ENCODE results near the gene PARVA.
A peak's percentile ranks its signal among the peaks of the same experiment; 100 is the strongest.

The PARVA gene

DNA sequence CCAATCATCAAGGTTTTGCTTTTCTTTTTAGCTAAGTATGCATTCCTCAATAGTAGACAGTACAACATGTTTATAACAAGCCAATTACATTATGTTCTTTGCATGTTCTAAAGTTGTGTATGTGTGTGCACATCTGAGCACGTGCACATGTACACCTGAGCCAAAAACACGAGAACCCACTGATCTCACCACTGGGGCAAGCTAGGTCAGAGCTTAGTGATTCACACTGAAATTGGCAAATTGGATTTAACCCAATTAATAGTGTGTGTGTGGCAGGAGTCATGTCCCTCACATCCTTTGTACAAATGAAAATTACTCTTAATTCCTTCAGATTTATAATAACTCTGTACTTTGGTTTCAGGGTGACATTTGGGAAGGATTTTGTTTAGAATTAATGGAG, 151.1 kb downstream of the PARVA start:
- DNase-seq (ENCODE audit: low spot score), result no peak

- no peak for DNase-seq (ENCODE audit: low spot score)
Measured at GRCh38 chr11:12529041-12529440, 151.7 kb downstream of the PARVA start.

GRCh38 chr11:12529793-12530192, 152.4 kb downstream of the PARVA start:
- DNase-seq (ENCODE audit: low spot score), result no peak

DNA sequence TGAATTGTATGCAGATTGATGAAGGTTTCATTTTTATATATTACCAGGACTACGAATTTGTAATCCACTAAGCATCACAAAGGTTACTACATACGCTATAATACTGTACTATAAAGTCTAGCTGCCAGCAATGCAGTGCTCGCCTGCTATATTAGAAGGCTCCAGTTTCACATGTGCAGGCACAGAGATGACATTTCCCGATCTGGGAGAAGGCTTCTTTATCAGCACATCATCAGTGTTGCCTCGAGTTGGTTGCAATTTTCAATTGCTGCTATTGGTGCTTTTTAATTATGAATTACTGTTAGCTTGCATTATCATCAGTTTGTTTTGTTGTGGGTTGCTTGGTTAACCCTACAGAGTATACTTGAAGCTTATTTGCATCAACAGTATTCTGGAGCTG, 153.6 kb downstream of the PARVA start:
- DNase-seq (ENCODE audit: low spot score), result no peak

- no peak for DNase-seq (ENCODE audit: low spot score)
Measured at GRCh38 chr11:12531681-12532080, 154.3 kb downstream of the PARVA start.

- no peak for DNase-seq (ENCODE audit: low spot score)
Measured at GRCh38 chr11:12532580-12532979, 155.2 kb downstream of the PARVA start.

GRCh38 chr11:12534549-12534948, 157.2 kb downstream of the PARVA start:
- DNase-seq (ENCODE audit: low spot score), result no peak

DNA sequence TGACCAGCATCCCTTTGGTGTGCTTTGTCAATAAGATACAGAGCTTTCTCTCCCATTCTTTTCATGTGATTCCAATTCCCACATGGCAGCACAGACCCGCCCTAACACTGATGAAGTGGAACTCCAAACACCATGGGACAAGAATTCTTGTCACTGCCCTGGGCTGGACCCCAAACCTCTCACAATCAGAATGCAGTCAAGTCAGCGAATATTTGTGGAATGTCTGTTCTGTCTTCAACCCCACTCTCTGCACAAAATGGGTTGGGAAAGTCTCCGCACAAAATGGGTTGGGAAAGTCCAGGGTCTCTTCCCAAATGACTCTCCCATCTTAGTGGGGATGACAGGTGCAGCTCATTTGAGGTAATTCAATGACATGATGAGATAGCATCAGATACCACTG, 157.9 kb downstream of the PARVA start:
- no peak for DNase-seq (ENCODE audit: low spot score)

GRCh38 chr11:12536566-12536965, 159.2 kb downstream of the PARVA start:
- no peak for DNase-seq (ENCODE audit: low spot score)

GRCh38 chr11:12537778-12538401, 160.5 kb downstream of the PARVA start:
- no peak for DNase-seq (ENCODE audit: low spot score)

- DNase-seq (ENCODE audit: low spot score), result no peak
Measured at GRCh38 chr11:12538889-12539421, 161.6 kb downstream of the PARVA start.

DNA sequence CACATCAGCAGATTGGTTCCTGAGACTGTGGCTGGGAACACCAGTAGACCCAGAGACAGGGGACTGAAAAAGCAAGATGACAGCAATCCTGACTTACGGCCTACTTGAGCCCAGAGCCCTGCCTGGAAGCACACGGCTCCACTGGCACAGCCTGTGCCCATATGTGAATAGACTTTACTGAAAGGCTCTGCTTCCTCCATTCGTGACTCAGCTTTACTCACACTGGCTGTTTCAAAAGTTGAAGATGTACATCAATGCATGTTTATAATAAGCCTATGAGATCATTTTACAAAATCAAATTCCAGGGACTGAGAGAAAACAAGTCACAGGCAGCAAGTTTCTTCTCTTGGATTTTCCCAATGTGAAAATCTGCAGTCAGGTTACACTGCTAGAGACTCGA, 162.2 kb downstream of the PARVA start:
- peak; percentile 21 for DNase-seq (ENCODE audit: low spot score)

DNA sequence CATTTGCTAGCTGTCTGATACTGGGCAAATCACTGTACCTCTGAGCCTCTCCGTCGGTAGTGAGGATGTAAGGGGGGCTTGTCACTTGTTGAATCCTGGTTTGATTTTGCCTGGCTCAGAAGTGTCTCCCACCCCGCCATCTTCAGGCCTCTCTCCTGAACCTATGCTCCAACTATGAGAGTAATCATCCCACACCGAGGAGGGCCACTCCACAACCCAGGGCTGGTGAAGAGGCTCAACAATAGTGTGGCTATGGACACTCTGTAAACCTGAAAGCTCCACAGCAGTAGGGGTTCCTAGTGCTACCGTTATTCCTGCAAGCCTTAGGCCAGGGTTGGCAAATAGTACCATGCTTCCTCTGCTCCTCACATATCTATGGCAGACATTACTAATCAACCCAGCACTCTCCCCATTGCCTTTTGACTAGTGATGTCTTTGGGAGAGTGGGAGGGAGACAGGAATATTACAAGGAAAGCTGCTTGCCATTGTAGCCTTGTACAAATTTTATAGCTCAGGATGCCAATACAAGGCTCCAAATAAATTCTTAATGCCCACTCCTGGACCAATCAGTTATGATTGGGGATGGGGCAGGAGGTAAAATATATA, 162.8 kb downstream of the PARVA start:
- DNase-seq (ENCODE audit: low spot score), result no peak

GRCh38 chr11:12540913-12541582, 163.7 kb downstream of the PARVA start:
- no peak for DNase-seq (ENCODE audit: low spot score)

- DNase-seq (ENCODE audit: low spot score), result no peak
Measured at GRCh38 chr11:12541583-12542151, 164.3 kb downstream of the PARVA start.

GRCh38 chr11:12542186-12542935, 165.0 kb downstream of the PARVA start:
- DNase-seq (ENCODE audit: low spot score), result no peak

DNA sequence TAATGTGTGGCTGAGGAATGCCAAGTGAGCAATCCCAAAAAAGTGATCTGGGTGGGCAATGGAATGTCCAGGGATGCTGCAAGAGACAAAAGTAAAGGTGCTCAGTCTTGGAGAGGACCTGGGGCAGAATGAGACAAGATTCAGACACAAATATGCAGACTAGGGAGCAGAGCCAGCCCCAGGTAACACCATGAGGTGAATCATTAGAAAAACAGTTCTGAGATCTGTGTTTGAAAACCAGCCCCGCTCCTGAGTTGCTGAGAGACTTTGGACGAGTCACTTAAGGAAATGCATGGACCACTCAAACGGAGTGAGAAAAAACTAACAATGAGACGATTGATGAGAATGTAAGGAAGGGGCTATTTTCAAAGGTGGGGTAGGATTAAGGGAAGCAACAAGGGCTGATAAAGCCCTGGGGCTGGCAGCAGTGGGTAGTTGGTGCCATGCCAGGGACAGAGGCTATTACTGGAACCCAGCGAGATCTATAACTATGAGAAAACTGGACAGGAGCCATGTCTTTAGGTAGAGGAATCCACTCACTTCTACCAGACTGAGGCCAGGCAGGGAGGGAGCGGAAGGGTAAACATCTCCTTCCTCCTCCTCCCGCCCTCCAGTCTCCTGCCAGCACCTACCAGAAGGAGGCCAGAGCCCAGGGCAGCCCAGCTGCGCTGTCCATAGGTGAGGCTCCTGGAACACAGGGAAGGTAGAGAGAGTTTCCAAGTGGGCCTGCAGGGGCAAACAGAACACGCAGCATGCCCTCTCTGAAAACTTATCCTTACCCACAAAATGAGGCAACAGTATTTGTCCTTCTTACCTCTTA, 166.4 kb downstream of the PARVA start:
- no peak for DNase-seq (ENCODE audit: low spot score)

GRCh38 chr11:12544986-12545775, 167.8 kb downstream of the PARVA start:
- no peak for DNase-seq (ENCODE audit: low spot score)

DNA sequence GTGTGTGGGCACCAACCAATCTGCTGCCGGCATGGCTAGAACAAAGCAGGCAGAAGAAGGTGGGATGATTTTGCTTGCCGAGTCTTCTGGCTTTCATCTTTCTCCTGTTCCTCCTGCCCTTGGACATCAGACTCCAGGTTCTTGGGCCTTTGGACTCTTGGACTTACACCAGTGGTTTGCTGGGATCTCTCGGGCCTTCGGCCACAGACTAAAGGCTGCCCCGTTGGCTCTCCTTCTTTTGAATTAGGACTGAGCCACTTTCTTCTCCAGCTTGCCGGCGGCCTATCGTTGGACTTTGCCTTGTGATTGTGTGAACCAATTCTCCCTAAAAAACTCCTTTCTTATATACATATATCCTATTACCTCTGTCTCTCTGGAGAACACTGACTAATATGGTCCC, 168.8 kb downstream of the PARVA start:
- no peak for DNase-seq (ENCODE audit: low spot score)

DNA sequence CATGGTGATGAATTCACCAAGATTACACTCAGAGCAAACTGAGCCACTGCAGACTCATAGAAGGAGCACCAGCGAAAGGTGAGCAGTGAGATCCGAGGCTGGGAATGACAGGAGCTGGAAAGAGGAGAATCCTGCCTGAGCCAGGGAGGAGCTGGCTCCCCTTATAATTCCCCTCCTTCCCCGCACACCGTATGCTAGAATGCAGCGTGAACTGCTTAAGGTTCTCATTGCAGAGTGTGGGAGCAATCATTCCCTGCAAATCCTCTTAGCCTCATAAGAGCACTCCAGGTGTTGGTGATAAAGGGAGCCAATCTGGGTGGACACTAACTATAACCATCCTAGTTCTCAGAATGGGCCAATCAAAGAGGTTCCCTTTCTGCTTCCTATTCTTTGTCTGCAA, 169.3 kb downstream of the PARVA start:
- DNase-seq (ENCODE audit: low spot score), result no peak
